Glutamatergic neuron (in vitro differentiated cells): ENCODE data around the gene NCAPH2. TPM values are rescaled to one million over a fixed set of nuclear protein-coding genes. Genes with fewer than 3 reads are reported as not detected.

Experiments used
- DNase-seq: peaks from one replicate; pipeline ENCODE4 v3.0.0; 2022
- H3K27ac Mint-ChIP-seq: one replicate; pipeline ENCODE4 v1.8.0; 2020; ENCODE audit warnings: mild to moderate bottlenecking, mixed read lengths, inconsistent platforms; ENCODE audit not compliant: unreplicated experiment
- H3K27me3 Mint-ChIP-seq: one replicate; pipeline ENCODE4 v1.8.0; 2020; ENCODE audit warnings: mild to moderate bottlenecking, moderate library complexity, mixed read lengths, inconsistent platforms; ENCODE audit not compliant: unreplicated experiment
- H3K36me3 Mint-ChIP-seq: one replicate; pipeline ENCODE4 v1.8.0; 2020; ENCODE audit warnings: mild to moderate bottlenecking, mixed read lengths, inconsistent platforms; ENCODE audit not compliant: unreplicated experiment
- H3K4me1 Mint-ChIP-seq: one replicate; pipeline ENCODE4 v1.8.0; 2020; ENCODE audit warnings: mild to moderate bottlenecking, low read depth, mixed read lengths, inconsistent platforms; ENCODE audit not compliant: unreplicated experiment
- H3K4me3 Mint-ChIP-seq: one replicate; pipeline ENCODE4 v1.8.0; 2020; ENCODE audit warnings: mild to moderate bottlenecking, mixed read lengths, inconsistent platforms; ENCODE audit not compliant: unreplicated experiment
- H3K9me3 Mint-ChIP-seq: one replicate; pipeline ENCODE4 v1.8.0; 2020; ENCODE audit warnings: mild to moderate bottlenecking, moderate library complexity, mixed read lengths, inconsistent platforms; ENCODE audit not compliant: unreplicated experiment
- total RNA-seq: library from RNA; stranded (reverse); fragmentation: NEBNext Ultra II Directional; extraction: Animal tissue kit (Norgen Biotek cat#: 25700); gene quantifications from one replicate; pipeline ENCODE4 v1.2.1, GENCODE V29; 2021; ENCODE audit not compliant: unreplicated experiment
- TF ChIP-seq, protein P1 (sequence below): fragments of 200-600 bp; sonication (generic); IDR thresholded peaks from one replicate; pipeline ENCODE4 v1.5.0; 2021; ENCODE audit not compliant: partially characterized antibody, unreplicated experiment

NCAPH2 gene
- total RNA-seq, 1 donor from 2014 or later = 52.9 TPM

DNA sequence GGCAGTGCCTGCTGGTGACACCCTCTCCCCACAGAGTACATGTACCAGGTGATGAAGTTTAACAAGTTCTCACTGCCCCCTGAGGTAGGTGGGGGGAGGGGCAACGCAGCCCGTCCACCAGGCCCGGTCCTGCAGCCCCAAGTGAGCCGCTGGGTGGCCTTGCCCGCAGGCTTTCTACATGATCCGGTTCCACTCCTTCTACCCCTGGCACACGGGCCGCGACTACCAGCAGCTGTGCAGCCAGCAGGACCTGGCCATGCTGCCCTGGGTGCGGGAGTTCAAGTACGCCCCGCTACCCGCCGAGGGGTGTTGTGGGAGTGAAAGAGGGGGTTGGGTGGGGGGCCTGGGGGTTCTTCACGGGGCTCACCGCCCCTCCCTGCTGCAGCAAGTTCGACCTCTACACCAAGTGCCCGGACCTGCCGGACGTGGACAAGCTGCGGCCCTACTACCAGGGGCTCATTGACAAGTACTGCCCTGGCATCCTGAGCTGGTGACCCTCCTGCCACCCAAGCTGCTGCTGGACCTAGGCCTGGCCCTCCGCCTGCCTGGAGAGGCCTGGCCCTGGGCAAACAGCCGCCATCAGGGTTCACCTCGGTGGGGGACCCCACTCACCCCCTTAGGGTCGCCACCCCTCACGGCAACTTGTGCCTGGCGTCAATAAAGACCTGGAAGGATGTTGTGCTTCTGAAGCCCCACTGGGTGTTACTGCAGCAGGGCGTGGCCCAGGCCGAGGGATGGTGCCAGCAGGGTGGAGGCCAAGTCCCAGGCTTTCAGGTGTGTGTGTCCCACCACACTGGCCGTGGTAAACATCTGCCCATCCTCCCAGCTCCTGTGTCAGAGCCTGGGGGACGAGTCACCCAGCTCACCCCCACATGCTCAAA is 18.4 kb upstream of the NCAPH2 start:
- Mint-ChIP-seq H3K36me3 (no peaks in the 10 kb centered on the region), H3K4me1 (peaks cover 5% of the 10 kb centered on the region), H3K9me3 (peaks cover 2% of the 10 kb centered on the region), H3K27ac (no peak overlapping the region), H3K4me3 (no peak overlapping the region), H3K27me3 (peaks cover 4% of the 10 kb centered on the region)
- TF ChIP-seq, protein P1, sequence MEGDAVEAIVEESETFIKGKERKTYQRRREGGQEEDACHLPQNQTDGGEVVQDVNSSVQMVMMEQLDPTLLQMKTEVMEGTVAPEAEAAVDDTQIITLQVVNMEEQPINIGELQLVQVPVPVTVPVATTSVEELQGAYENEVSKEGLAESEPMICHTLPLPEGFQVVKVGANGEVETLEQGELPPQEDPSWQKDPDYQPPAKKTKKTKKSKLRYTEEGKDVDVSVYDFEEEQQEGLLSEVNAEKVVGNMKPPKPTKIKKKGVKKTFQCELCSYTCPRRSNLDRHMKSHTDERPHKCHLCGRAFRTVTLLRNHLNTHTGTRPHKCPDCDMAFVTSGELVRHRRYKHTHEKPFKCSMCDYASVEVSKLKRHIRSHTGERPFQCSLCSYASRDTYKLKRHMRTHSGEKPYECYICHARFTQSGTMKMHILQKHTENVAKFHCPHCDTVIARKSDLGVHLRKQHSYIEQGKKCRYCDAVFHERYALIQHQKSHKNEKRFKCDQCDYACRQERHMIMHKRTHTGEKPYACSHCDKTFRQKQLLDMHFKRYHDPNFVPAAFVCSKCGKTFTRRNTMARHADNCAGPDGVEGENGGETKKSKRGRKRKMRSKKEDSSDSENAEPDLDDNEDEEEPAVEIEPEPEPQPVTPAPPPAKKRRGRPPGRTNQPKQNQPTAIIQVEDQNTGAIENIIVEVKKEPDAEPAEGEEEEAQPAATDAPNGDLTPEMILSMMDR = no peak
- DNase-seq = peak; percentile 15

DNA sequence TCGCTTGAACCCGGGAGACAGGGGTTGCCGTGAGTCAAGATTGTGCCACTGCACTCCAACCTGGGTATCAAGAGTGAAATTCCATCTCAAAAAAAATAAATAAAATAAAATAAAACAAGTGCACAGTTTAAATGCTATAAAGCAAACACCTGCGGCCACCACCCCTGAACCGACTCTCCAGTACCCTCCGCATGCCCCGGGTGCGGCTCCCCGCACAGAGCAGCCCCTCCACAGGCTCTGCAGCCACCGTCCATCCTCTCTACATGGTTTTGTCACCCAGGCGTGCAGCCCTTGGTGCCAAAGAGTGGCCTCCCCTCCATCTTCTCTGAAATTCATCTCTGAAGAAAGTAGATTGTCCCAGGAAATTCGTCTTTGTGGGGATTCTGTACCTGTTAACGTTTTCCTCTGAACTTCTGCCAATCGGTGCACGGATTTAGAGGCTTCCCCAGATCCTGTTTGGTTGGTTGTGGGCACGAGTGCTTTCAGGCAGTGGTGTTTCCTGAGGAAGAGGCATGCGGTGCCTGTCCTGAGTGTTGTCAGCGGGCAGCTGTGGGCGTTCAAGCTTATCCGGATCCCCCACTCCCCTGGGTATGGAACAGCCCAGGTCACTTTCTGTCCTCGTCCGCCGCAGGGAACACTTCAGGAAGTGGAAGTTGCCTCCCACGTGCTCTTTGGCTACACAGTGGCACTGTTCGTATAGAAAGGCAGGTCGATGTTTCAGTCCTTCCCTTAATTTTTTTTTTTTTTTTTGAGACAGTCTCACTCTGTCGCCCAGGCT is 17.3 kb upstream of the NCAPH2 start:
- Mint-ChIP-seq H3K4me1 (peaks cover 5% of the 10 kb centered on the region), H3K9me3 (peaks cover 2% of the 10 kb centered on the region), H3K27me3 (peaks cover 2% of the 10 kb centered on the region), H3K36me3 (no peaks in the 10 kb centered on the region), H3K4me3 (no peak overlapping the region), H3K27ac (no peak overlapping the region)
- no peak for DNase-seq
- TF ChIP-seq, protein P1 = no peak

DNA sequence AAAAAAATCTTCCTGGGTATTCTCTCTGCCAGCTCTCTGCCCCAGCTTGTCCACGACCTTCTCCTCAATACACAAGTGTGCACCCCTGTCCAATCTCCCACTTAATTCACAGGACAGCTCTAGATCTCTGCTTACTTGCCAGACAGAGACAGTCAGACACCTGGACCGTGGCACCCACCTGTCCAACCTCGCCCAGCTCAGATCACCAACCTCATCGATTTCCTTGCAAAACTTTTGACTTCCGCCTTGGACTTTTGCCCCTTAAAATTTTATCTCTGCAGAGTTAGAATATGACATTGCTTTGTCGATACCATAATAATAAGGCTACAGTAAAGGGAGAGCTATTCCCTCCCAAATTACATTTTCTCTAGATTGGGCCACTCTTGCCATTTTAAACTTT is 10.9 kb upstream of the NCAPH2 start:
- Mint-ChIP-seq H3K27ac (no peak overlapping the region), H3K27me3 (no peaks in the 10 kb centered on the region), H3K36me3 (no peaks in the 10 kb centered on the region), H3K4me1 (no peaks in the 10 kb centered on the region), H3K9me3 (peaks cover 2% of the 10 kb centered on the region), H3K4me3 (no peak overlapping the region)
- TF ChIP-seq, protein P1 = no peak
- no peak for DNase-seq

DNA sequence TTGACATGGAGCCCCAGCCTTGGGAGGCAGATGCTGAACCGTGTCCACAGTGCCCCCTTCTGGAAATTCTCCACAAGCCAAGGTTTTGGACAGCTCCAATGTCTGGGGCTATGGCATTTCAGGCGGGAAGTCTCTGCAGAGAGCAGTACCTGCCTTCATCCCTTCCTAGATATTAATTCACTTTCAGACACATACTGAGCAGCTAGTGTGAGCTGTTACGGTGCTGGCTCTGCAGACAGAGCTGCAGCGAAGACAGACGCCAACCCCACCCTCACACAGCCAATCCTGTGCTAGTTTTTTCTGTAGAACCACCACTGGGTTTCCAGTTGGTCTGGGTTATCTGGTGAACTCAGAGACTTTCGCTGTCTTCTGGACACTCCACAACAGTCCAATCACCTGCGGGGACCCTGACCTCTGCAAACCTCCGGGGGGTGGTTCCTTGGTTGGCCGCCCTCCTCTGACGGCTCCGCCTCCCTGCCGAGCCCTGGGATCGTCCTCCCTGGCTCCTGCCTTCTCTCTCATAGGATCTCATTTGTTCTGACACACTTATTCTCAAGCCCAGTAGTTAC is 9.6 kb upstream of the NCAPH2 start:
- Mint-ChIP-seq H3K27me3 (no peaks in the 10 kb centered on the region), H3K4me1 (no peaks in the 10 kb centered on the region), H3K4me3 (peak overlapping the region; percentile 16), H3K36me3 (no peaks in the 10 kb centered on the region), H3K27ac (peak overlapping the region; percentile 29), H3K9me3 (peaks cover 2% of the 10 kb centered on the region)
- TF ChIP-seq, protein P1 = peak; percentile 60
- peak; percentile 77 for DNase-seq
